ENCODE measurements around the gene CAST. TPM values are rescaled to one million over a fixed set of nuclear protein-coding genes. Genes with fewer than 3 reads are reported as not detected.

Gene CAST
- total and polyA plus RNA-seq, 2 donors (not counting 3 experiments of a cell fraction or from before 2014, with no cell fraction given): 33.7 to 194 TPM

DNA sequence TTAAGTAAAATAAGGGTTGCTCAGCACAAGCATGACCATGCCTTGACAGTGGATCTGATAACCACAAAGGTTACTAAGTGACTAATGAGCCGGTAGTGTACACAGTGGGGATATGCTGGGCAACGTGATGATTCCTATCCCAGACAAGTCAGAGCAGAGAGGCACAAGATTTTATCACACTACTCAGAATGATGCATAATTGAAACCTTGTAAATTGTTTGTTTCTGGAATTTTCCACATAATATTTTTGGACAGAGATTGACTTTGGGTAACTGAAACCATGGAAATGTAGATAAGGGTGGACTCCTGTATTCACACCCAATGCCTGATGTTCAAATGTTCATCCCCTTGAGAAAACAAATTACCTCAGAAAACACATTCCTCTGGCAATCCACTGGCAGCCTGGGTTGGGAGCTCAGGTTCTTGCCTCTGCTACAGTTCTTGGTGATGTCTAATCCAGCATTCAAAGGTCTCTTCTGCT, 161.8 kb downstream of the CAST start:
- no TSS peak for BruUV-seq (replicated peaks)
- peak; percentile 94 for TF ChIP-seq GATA2 (IDR thresholded peaks at IDR 0.05; ENCODE audit: insufficient read depth, insufficient read length, low read depth, low read length)
- no peak for TF ChIP-seq JUN (IDR thresholded peaks at IDR 0.05; ENCODE audit: borderline replicate concordance, insufficient read depth, insufficient read length, low read depth)
- TF ChIP-seq FOS (IDR thresholded peaks at IDR 0.05; ENCODE audit: borderline replicate concordance, insufficient read depth, low read length): peak; percentile 47

More for the DNA sequence above, 161.8 kb downstream of the CAST start:
- intact Hi-C loops (cut with micrococcal nuclease) (loop anchor here (5.0 kb wide), 1 partner anchor 113 kb away; the partner anchor contains the start of gene LNPEP), dilution Hi-C loops (cut with MboI; ENCODE audit: extremely low pct_ligation_motif_present, low sequenced_read_pairs) (no loop called here)
- no peak overlapping the region for H3K9ac ChIP-seq (replicated peaks; ENCODE audit: extremely low read depth, insufficient read depth, low read length)
- H3K79me2 ChIP-seq (ENCODE audit: control insufficient read depth, insufficient read depth, low read length): no peaks in the 10 kb centered on the region
- no peaks in the 10 kb centered on the region for H3K36me3 ChIP-seq (ENCODE audit: control insufficient read depth in 2 of 2, extremely low read depth in 1 of 2, insufficient read depth in 2 of 2, low read length in 2 of 2)
- peak; percentile 60 for DNase-seq (ENCODE audit: low read depth, low spot score)
- H3K27ac ChIP-seq (ENCODE audit: insufficient read depth, low read depth, low read length): peak overlapping the region; percentile 19
- no peaks in the 10 kb centered on the region for H4K20me1 ChIP-seq (replicated peaks; ENCODE audit: control insufficient read depth, extremely low read depth, insufficient read depth, low read length)
- POLR2A ChIA-PET: no interaction called here
- no peak overlapping the region for H2AFZ ChIP-seq (ENCODE audit: low read depth, low read length)
- H3K4me1 ChIP-seq (ENCODE audit: control insufficient read depth, extremely low read depth, insufficient read depth, low read length): peaks cover 20% of the 10 kb centered on the region
- peak; percentile 21 for FAIRE-seq
- H3K4me3 ChIP-seq (replicated peaks in 1 of 3; ENCODE audit: insufficient read depth in 1 of 3, low read depth in 1 of 3, low read length in 3 of 3): no peak overlapping the region
- CTCF ChIA-PET: interaction anchor here (1.0 kb wide), 1 partner anchor 16 kb away, joined by 3 read pairs; the partner anchor contains the start of gene ERAP1
- H3K9me3 ChIP-seq (replicated peaks; ENCODE audit: control insufficient read depth, insufficient read depth, low read length): no peaks in the 10 kb centered on the region
- H3K27me3 ChIP-seq (ENCODE audit: control insufficient read depth in 2 of 2, insufficient read depth in 2 of 2, low read length in 2 of 2): no peaks in the 10 kb centered on the region
- no peaks in the 10 kb centered on the region for H3K9me1 ChIP-seq (replicated peaks; ENCODE audit: control insufficient read depth, extremely low read depth, insufficient read depth, low read length)
- no peak overlapping the region for H3K4me2 ChIP-seq (ENCODE audit: insufficient read depth, low read length)

Other genes starting within 250 kb of the CAST start
- gene PCSK1, start 229.1 kb upstream of the CAST start, total RNA-seq: 4.3 and 8.7 TPM in 2 replicates
- gene PCSK1, start 229.1 kb upstream of the CAST start, polyA plus RNA-seq: 0.75 and 0.95 TPM in 2 replicates
- gene ERAP1, start 145.6 kb downstream of the CAST start, total RNA-seq: 55.5 and 72.7 TPM in 2 replicates
- gene ERAP1, start 145.6 kb downstream of the CAST start, polyA plus RNA-seq: 56.8 and 61.9 TPM in 2 replicates
- 6.1 and 10.0 TPM in 2 replicates for gene ERAP2, start 214.1 kb downstream of the CAST start, total RNA-seq
- gene ERAP2, start 214.1 kb downstream of the CAST start, polyA plus RNA-seq: 3.1 and 3.2 TPM in 2 replicates

All from endothelial cell of umbilical vein (primary cell).